SK-N-SH (cell line): ENCODE measurements around the gene NSD1. TPM values are rescaled to one million over a fixed set of nuclear protein-coding genes. Genes with fewer than 3 reads are reported as not detected.
"Not testable (repeated sequence)": the region's sequence is repeated elsewhere in the genome, so short reads cannot be mapped to it uniquely, and the experiment has no call there.

Experiments
- CTCF ChIA-PET: fragments of 300-600, 350-600 bp; formaldehyde crosslinking; extraction: SDS; loops from one replicate; lab custom pipeline; 2021; lab: Yijun Ruan, JAX
- POLR2A ChIA-PET: fragments of 350-600 bp; sonication (Branson Sonifier 250); formaldehyde crosslinking; extraction: SDS; loops from one replicate; lab custom pipeline; 2020; ENCODE audit warnings: antibody characterized with exemption, inconsistent platforms; lab: Yijun Ruan, JAX
- DNase-seq: peaks from one replicate; pipeline ENCODE4 v3.0.0; 2012
- H2AFZ ChIP-seq: fragments of 200-600 bp; sonication (generic); 2 replicates; pipeline ENCODE4 v1.8.1; 2016; ENCODE audit warnings: antibody characterized with exemption, mild to moderate bottlenecking, low read depth
- H3F3A ChIP-seq: fragments of 200-600 bp; sonication (generic); replicated peaks from 2 replicates; pipeline ENCODE3; 2016; ENCODE audit warnings: antibody characterized with exemption, mild to moderate bottlenecking; ENCODE audit not compliant: insufficient read depth
- H3K27ac ChIP-seq, 2 experiments: fragments of 200-500 bp in 1 of 2; fragments of 200-600 bp in 1 of 2; sonication (Bioruptor generic) in 1 of 2; sonication (generic), shearing (Covaris generic) in 1 of 2; 2 replicates each; pipeline versions ENCODE4 v1.5.1 to v1.6.1; 2014 to 2016; ENCODE audit warnings: low read depth in 2 of 2, inconsistent platforms in 1 of 2, low read length in 1 of 2, mild to moderate bottlenecking in 1 of 2, mixed read lengths in 1 of 2
- H3K27me3 ChIP-seq: fragments of 200-600 bp; sonication (generic), shearing (Covaris generic); 2 replicates; pipeline ENCODE4 v1.6.1; 2016; ENCODE audit warnings: mixed run types; ENCODE audit not compliant: insufficient read depth
- H3K36me3 ChIP-seq, 2 experiments: fragments of 200-500 bp in 1 of 2; fragments of 200-600 bp in 1 of 2; sonication (Bioruptor generic) in 1 of 2; sonication (generic) in 1 of 2; replicated peaks in 1 of 2; 2 replicates each; pipeline versions ENCODE3 to v1.5.1; 2014 to 2016; ENCODE audit warnings: low read length in 1 of 2, mild to moderate bottlenecking in 1 of 2; ENCODE audit not compliant: insufficient read depth in 2 of 2, control insufficient read depth in 1 of 2
- H3K4me1 ChIP-seq, 2 experiments: fragments of 200-500 bp in 1 of 2; fragments of 200-600 bp in 1 of 2; sonication (Bioruptor generic) in 1 of 2; sonication (generic), shearing (Covaris generic) in 1 of 2; 2 replicates each; pipeline versions ENCODE4 v1.5.1 to v1.6.1; 2014 to 2016; ENCODE audit warnings: low read depth in 1 of 2, low read length in 1 of 2, mixed run types in 1 of 2; ENCODE audit not compliant: insufficient read depth in 2 of 2, control insufficient read depth in 1 of 2
- H3K4me2 ChIP-seq: fragments of 200-600 bp; sonication (generic), shearing (Covaris generic); 2 replicates; pipeline ENCODE4 v1.6.1; 2017; ENCODE audit warnings: mixed run types
- H3K4me3 ChIP-seq, 2 experiments: fragments of 200-500 bp in 1 of 2; fragments of 200-600 bp in 1 of 2; sonication (Bioruptor generic) in 1 of 2; sonication (generic), shearing (Covaris generic) in 1 of 2; 2 replicates each; pipeline versions ENCODE4 v1.5.1 to v1.8.1; 2014 to 2016; ENCODE audit warnings: low read depth in 2 of 2, inconsistent platforms in 1 of 2, low read length in 1 of 2, mild to moderate bottlenecking in 1 of 2, mixed read lengths in 1 of 2, moderate library complexity in 1 of 2
- H3K79me2 ChIP-seq: fragments of 200-600 bp; sonication (generic); 2 replicates; pipeline ENCODE4 v1.8.1; 2017; ENCODE audit warnings: mild to moderate bottlenecking; ENCODE audit not compliant: insufficient read depth
- H3K9ac ChIP-seq: fragments of 200-600 bp; sonication (generic); 2 replicates; pipeline ENCODE4 v1.6.1; 2017; ENCODE audit warnings: mixed run types
- H3K9me2 ChIP-seq: fragments of 200-600 bp; sonication (generic); 2 replicates; pipeline ENCODE4 v1.6.1; 2017; ENCODE audit warnings: mixed run types
- H3K9me3 ChIP-seq: fragments of 200-600 bp; sonication (generic); 2 replicates; pipeline ENCODE4 v1.6.1; 2017; ENCODE audit warnings: mixed run types, mild to moderate bottlenecking, moderate library complexity
- H4K20me1 ChIP-seq: fragments of 200-600 bp; sonication (generic); 2 replicates; pipeline ENCODE4 v1.6.1; 2017; ENCODE audit warnings: mild to moderate bottlenecking, mixed run types; ENCODE audit not compliant: insufficient read depth
- CHD2 ChIP-seq: fragments of 150-350 bp; IDR thresholded peaks from 2 replicates; pipeline ENCODE4 v1.6.1; 2018; ENCODE audit warnings: low read length; ENCODE audit not compliant: partially characterized antibody
- CTCF ChIP-seq: fragments of 200-600 bp; sonication (generic); IDR thresholded peaks from 2 replicates; pipeline ENCODE4 v1.6.1; 2017; ENCODE audit warnings: antibody characterized with exemption, mild to moderate bottlenecking, moderate library complexity
- EP300 ChIP-seq, 2 experiments: IDR thresholded peaks; 2 replicates each; pipeline versions ENCODE4 v1.4.0 to v1.6.1; 2012; ENCODE audit warnings: borderline replicate concordance in 1 of 2, low read depth in 1 of 2, low read length in 1 of 2
- FOXJ3 ChIP-seq: sonication (generic); formaldehyde crosslinking; IDR thresholded peaks from 2 replicates; pipeline ENCODE4 v1.5.1; 2020; ENCODE audit warnings: mild to moderate bottlenecking, missing genetic modification reagents
- FOXM1 ChIP-seq: IDR thresholded peaks from 2 replicates; pipeline ENCODE4 v1.4.0; 2012; ENCODE audit warnings: low read depth, mild to moderate bottlenecking
- GATA2 ChIP-seq: sonication (generic); formaldehyde crosslinking; IDR thresholded peaks from 2 replicates; pipeline ENCODE4 v1.5.0; 2020; ENCODE audit warnings: mild to moderate bottlenecking, missing genetic modification reagents
- IRF3 ChIP-seq: fragments of 150-350 bp; IDR thresholded peaks from 2 replicates; pipeline ENCODE4 v1.6.1; 2016; ENCODE audit warnings: mild to moderate bottlenecking, low read depth, low read length
- MEF2A ChIP-seq: IDR thresholded peaks from 2 replicates; pipeline ENCODE4 v1.4.0; 2012; ENCODE audit warnings: low read depth, borderline replicate concordance
- PBX3 ChIP-seq: IDR thresholded peaks from 2 replicates; pipeline ENCODE4; 2012
- POLR2AphosphoS5 ChIP-seq: IDR thresholded peaks from 2 replicates; pipeline ENCODE4 v1.6.1; 2012; ENCODE audit warnings: low read depth, low read length
- RCOR1 ChIP-seq: fragments of 150-350 bp; IDR thresholded peaks from 2 replicates; pipeline ENCODE4 v1.6.1; 2017; ENCODE audit warnings: antibody characterized with exemption, low read length
- RFX5 ChIP-seq: IDR thresholded peaks from 2 replicates; pipeline ENCODE4 v1.6.1; 2012; ENCODE audit warnings: mild to moderate bottlenecking, improper control_type of control experiment, low read length
- RXRA ChIP-seq: IDR thresholded peaks from 2 replicates; pipeline ENCODE4 v1.4.0; 2012; ENCODE audit warnings: low read depth, mild to moderate bottlenecking, borderline replicate concordance
- TCF12 ChIP-seq: IDR thresholded peaks from 2 replicates; pipeline ENCODE4 v1.4.0; 2012
- ZBTB33 ChIP-seq: IDR thresholded peaks from 2 replicates; pipeline ENCODE4 v1.4.0; 2012; ENCODE audit warnings: low read depth, borderline replicate concordance
- WGBS: methylation state at CpG from one replicate; pipeline ENCODE4 v1.1.6; 2017; ENCODE audit warnings: low lambda C conversion rate; 5-methylcytosine and 5-hydroxymethylcytosine counted together
- polyA plus RNA-seq, 3 experiments: library from polyadenylated mRNA; depleted of rRNA; stranded (reverse); fragments of >200 nt; gene quantifications; 2 replicates each; pipeline ENCODE4 v1.2.3, GENCODE V29; 2012

The NSD1 gene
- polyA plus RNA-seq, 1 of the 3 experiments (the other 2 are of a cell fraction): 6.7 TPM

- no peak overlapping the region for H3K4me3 ChIP-seq
- H3K27me3 ChIP-seq: no peaks in the 10 kb centered on the region
- H3K36me3 ChIP-seq: peaks cover 36 to 54% of the 10 kb centered on the region in 2 experiments
- H3K4me1 ChIP-seq: no peaks in the 10 kb centered on the region
- CTCF ChIA-PET: no interaction called here
- 65% methylated on average over 5 of the region's 5 CpGs for WGBS
- no peaks in the 10 kb centered on the region for H4K20me1 ChIP-seq
- TF ChIP-seq POLR2AphosphoS5: no peak
- TF ChIP-seq IRF3: no peak
- no peak for TF ChIP-seq PBX3
- no peak for TF ChIP-seq FOXM1
- TF ChIP-seq RXRA: no peak
- no peak for TF ChIP-seq FOXJ3
- no peak for TF ChIP-seq CTCF
- TF ChIP-seq ZBTB33: no peak
- no peak for TF ChIP-seq GATA2 (CRISPR knock-in tag)
- no peak for TF ChIP-seq RFX5
- no peak for TF ChIP-seq TCF12
- TF ChIP-seq EP300 (IDR thresholded peaks at IDR 0.05; ENCODE audit: borderline replicate concordance in 1 of 2, low read depth in 1 of 2, low read length in 1 of 2): no peak
- TF ChIP-seq CHD2: no peak
- no peak for TF ChIP-seq RCOR1
- no peak for TF ChIP-seq MEF2A
- TF ChIP-seq, all 33 proteins: peak for 0
- Histone ChIP-seq H2AFZ (no peak overlapping the region), H3K27ac (no peak overlapping the region), H3F3A (no peaks in the 10 kb centered on the region), H3K9me3 (no peaks in the 10 kb centered on the region), H3K9me2 (no peaks in the 10 kb centered on the region), H3K4me2 (no peak overlapping the region), H3K9ac (no peak overlapping the region), H3K79me2 (no peaks in the 10 kb centered on the region)
- POLR2A ChIA-PET: interaction anchor here (0.6 to 0.7 kb wide), 2 partner anchors 29 to 144 kb away, joined by 3 to 4 read pairs; no protein-coding TSS in a partner anchor
- DNase-seq: no peak
Observed at GRCh38 chr5:177256296-177256695, 122.7 kb downstream of the NSD1 start.

- H3F3A ChIP-seq, H3K9me3 ChIP-seq, H4K20me1 ChIP-seq, H3K4me3 ChIP-seq, H3K4me1 ChIP-seq, H3K27ac ChIP-seq, H3K9me2 ChIP-seq, H3K79me2 ChIP-seq, POLR2A ChIA-PET, H2AFZ ChIP-seq, H3K9ac ChIP-seq, H3K4me2 ChIP-seq, H3K27me3 ChIP-seq, DNase-seq: not testable (repeated sequence)
- CTCF ChIA-PET: interaction anchor here (0.7 to 0.8 kb wide), 2 partner anchors 10 to 33 kb away, joined by 3 to 4 read pairs; no protein-coding TSS in a partner anchor
- H3K36me3 ChIP-seq: peaks cover 29 to 61% of the 10 kb centered on the region in 2 experiments
- 98% methylated on average over 7 of the region's 7 CpGs for WGBS
Observed at GRCh38 chr5:177258711-177259110, 125.1 kb downstream of the NSD1 start.
